ENCODE results near the gene LDB2.

LDB2 gene

GRCh38 chr4:16812041-16812440 lies 86.4 kb downstream of the LDB2 start:
- CTCF ChIA-PET, result no interaction called here
- DNase-seq (ENCODE audit: low spot score), result no peak
- H3K27ac ChIP-seq, result no peak overlapping the region
- no peak for TF ChIP-seq CTCF (conservative IDR thresholded peaks at IDR 0.05; ENCODE audit: low read depth)
- POLR2A ChIA-PET (ENCODE audit: low non-redundant PET), result no interaction called here

GRCh38 chr4:16809943-16810342 lies 88.5 kb downstream of the LDB2 start:
- CTCF ChIA-PET, result no interaction called here
- no peak overlapping the region for H3K27ac ChIP-seq
- POLR2A ChIA-PET (ENCODE audit: low non-redundant PET), result no interaction called here
- DNase-seq (ENCODE audit: low spot score), result no peak
- no peak for TF ChIP-seq CTCF (conservative IDR thresholded peaks at IDR 0.05; ENCODE audit: low read depth)

GRCh38 chr4:16809064-16809463 lies 89.4 kb downstream of the LDB2 start:
- ChIA-PET CTCF (interaction anchor here (0.6 kb wide), 1 partner anchor 115 kb away, joined by 3 read pairs; no protein-coding TSS in a partner anchor), POLR2A (ENCODE audit: low non-redundant PET) (no interaction called here)
- H3K27ac ChIP-seq, result no peak overlapping the region
- TF ChIP-seq CTCF (conservative IDR thresholded peaks at IDR 0.05; ENCODE audit: low read depth), result no peak
- DNase-seq (ENCODE audit: low spot score), result no peak

GRCh38 chr4:16807355-16807754 lies 91.1 kb downstream of the LDB2 start:
- DNase-seq (ENCODE audit: low spot score), result no peak
- TF ChIP-seq CTCF (conservative IDR thresholded peaks at IDR 0.05; ENCODE audit: low read depth), result no peak
- ChIA-PET CTCF (no interaction called here), POLR2A (ENCODE audit: low non-redundant PET) (no interaction called here)
- H3K27ac ChIP-seq, result no peak overlapping the region

GRCh38 chr4:16804581-16804980 lies 93.9 kb downstream of the LDB2 start:
- POLR2A ChIA-PET (ENCODE audit: low non-redundant PET), result no interaction called here
- no peak overlapping the region for H3K27ac ChIP-seq
- DNase-seq (ENCODE audit: low spot score), result no peak
- CTCF ChIA-PET, result no interaction called here
- no peak for TF ChIP-seq CTCF (conservative IDR thresholded peaks at IDR 0.05; ENCODE audit: low read depth)

GRCh38 chr4:16802044-16802443 lies 96.4 kb downstream of the LDB2 start:
- DNase-seq (ENCODE audit: low spot score), result no peak
- ChIA-PET CTCF (no interaction called here), POLR2A (ENCODE audit: low non-redundant PET) (no interaction called here)
- H3K27ac ChIP-seq, result no peak overlapping the region
- TF ChIP-seq CTCF (conservative IDR thresholded peaks at IDR 0.05; ENCODE audit: low read depth), result no peak

GRCh38 chr4:16801356-16801755 lies 97.1 kb downstream of the LDB2 start:
- CTCF ChIA-PET, result no interaction called here

More at GRCh38 chr4:16801356-16801755, 97.1 kb downstream of the LDB2 start:
- H3K27ac ChIP-seq, result no peak overlapping the region
- no peak for TF ChIP-seq CTCF (conservative IDR thresholded peaks at IDR 0.05; ENCODE audit: low read depth)
- no peak for DNase-seq (ENCODE audit: low spot score)
- POLR2A ChIA-PET (ENCODE audit: low non-redundant PET), result no interaction called here
